Stimulated activated CD4-positive, alpha-beta T cell treated with anti-CD3 and anti-CD28 coated beads, Interleukin-1b, Interleukin-23, amount 100 ng/mL, for 4 hours (primary cell): ENCODE data around the gene LMX1A.

Experiments used
- DNase-seq, 2 donors: peaks; one replicate each; pipeline ENCODE4 v3.0.0-alpha.2; 2020; ENCODE audit warnings: low read depth in 2 of 2

The LMX1A gene

DNA sequence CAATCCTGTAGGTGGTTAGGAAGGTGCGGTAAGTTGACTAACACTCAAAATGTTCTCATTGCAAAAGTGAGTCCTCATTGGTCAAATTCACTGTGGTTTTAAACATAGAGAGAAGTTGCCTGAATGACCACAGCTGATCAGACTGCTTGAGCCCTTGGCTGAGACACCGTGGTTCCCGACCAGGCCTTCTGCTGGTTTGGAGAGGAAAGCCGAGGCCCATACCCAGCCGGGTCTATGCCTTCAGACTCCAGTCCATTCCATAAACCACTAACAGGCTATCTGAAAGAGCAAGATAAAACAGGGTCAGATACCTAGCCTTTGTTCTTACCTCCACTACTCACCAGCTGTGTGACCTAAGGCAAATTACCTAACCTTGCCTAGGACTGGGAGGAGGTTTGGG lies 133.9 kb downstream of the LMX1A start:
- DNase-seq: no peak

- no peak for DNase-seq
These were observed 137.8 kb downstream of the LMX1A start for GRCh38 chr1:165218731-165219130.

DNA sequence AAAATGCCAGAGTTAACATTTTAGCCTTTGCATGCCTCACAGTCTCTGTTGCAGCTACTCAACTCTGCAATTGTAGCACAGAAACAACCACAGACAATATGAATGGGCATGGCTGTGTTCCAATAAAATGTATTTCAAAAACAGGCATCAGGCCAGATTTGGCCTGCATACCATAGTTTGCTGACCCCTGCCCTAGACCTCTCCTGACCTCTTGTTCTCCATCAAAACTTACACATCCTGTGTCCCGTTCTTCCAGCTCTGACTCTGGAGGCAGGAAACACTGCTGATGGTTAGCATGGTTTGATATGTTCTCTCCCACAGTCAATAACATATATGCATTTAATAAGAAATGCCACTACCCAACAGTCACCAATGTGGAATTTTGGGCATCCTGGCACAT lies 138.6 kb downstream of the LMX1A start:
- no peak for DNase-seq

GRCh38 chr1:165216254-165216653 lies 140.3 kb downstream of the LMX1A start:
- no peak for DNase-seq

- no peak for DNase-seq
These were observed 140.8 kb downstream of the LMX1A start for GRCh38 chr1:165215676-165216075.

DNA sequence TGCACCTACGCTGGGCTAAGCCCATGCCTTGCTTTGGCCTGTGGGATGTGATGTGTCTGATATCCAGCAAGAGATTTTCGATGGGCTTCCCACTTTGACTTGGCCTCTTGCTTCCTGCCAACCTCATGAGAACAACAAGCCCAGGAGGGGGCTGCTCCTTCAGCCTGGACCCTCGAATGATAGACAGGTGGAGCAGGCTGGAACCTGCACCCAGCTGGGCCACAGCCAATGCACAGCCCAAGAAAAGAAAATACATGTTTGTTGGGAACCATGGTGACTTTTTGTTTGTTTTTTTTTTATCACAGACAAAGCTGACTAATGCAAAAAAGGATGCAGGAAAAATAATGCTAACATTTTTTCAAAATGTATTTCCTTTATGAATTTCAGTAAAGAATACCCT lies 144.3 kb downstream of the LMX1A start:
- no peak for DNase-seq

GRCh38 chr1:165207853-165208515 lies 148.5 kb downstream of the LMX1A start:
- DNase-seq: no peak

DNA sequence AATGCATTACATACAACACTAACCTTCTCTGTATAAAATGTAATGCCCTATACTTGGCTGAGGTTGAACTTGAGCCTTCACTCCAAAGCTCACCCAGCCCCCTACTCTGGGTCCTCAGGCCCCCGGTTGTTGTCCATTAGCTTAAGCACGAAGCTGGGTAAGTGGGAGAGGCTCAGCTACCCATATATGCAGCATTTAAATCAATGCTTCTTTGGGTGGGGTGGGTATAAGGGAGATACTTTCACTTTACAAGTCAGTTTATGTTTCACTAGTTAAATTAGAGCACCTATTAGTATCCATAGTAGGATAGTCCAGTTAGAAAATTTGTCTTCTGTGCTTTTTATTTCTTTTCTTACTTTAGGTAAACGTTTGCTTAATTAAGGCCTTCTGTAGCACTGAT lies 151.4 kb downstream of the LMX1A start:
- DNase-seq: no peak

- no peak for DNase-seq
These were observed 152.0 kb downstream of the LMX1A start for GRCh38 chr1:165204548-165204947.

- no peak for DNase-seq
These were observed 165.4 kb downstream of the LMX1A start for GRCh38 chr1:165191087-165191486.

- DNase-seq: no peak
These were observed 166.6 kb downstream of the LMX1A start for GRCh38 chr1:165189913-165190312.

- no peak for DNase-seq
These were observed 167.5 kb downstream of the LMX1A start for GRCh38 chr1:165189011-165189410.

- no peak for DNase-seq
These were observed 169.2 kb downstream of the LMX1A start for GRCh38 chr1:165187031-165188009.

DNA sequence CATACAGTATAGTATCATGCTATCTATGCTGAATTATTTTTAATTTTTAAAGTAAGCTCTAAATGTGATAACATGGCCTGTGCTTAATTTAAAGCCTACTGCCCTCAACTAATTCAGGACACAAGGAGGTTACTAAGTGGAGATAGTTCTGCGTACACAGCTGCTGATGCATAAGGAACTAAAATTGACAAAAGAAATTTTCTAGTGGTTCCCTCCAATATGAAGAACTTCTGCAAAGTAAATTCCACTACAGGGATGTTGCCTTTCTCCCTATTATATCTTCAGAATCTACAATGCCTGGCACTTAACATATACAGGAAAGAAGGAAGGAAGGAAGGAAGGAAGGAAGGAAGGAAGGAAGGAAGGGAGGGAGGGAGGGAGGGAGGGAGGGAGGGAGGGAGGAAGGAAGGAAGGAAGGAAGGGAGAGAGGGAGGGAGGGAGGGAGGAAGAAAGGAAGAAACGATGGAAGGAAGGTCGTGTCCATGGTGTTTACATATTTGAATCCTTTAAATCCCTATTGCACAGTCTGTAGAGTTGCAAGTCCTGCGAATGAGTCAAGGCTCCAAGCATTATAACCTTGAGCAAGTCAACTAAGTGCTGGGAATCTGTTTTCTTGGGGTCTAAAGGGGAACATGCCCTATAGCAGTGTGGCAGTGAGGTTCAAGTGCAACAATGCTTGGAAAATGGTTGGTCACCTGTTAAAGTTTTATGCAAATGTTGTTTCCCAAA lies 171.2 kb downstream of the LMX1A start:
- no peak for DNase-seq

DNA sequence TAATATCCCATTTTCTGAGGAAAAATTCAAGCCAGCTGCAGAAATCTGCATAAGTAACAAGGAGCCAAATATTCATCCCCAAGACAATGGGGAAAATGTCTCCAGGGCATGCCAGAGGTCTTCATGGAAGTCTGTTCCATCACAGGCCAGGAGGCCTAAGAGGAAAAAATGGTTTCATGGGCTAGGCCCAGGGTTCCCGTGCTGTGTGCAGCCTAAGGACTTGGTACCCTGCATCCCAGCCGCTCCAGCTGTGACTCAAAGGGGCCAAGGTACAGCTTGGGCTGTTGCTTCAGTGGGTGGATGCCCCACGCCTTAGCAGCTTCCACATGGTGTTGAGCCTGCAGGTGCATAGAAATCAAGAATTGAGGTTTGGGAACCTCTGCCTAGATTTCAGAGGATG lies 173.5 kb downstream of the LMX1A start:
- no peak for DNase-seq

- DNase-seq: no peak
These were observed 177.2 kb downstream of the LMX1A start for GRCh38 chr1:165179306-165179705.

- no peak for DNase-seq
These were observed 182.0 kb downstream of the LMX1A start for GRCh38 chr1:165174491-165174890.

DNA sequence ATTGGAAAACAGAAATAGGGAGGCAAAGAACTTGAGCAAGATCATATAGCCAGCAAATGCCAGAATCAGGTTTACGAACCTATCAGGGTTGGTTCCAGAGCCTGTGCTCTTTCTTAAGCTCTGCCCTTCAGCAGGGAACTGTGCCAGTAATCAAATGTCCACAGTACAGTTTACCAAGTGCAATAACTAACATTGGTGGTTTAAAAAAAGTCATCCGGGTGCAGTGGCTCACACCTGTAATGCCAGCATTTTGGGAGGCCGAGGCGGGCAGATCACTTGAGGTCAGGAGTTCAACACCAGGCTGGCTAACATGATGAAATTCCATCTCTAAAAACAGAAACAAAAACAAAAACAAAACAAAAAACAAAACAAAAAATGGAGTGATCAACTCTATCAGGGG lies 182.7 kb downstream of the LMX1A start:
- no peak for DNase-seq

DNA sequence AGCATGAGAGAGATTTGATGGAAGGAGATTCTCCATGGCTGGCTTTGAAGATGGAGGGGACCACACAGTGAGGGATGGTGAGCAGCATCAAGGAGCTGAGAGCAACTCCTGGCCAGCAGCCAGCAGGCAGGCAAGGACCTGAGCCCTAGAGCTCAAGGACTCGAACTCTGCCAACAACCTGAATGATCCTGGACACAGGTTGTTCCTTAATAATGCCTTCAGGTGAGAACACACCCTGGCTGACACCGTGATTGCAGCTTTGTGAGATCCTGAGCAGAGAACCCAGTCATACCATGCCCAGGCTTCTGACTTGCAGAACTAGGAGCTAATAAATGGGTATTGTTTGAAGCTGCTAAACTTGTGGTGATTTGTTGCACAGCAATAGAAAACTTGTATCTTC lies 183.1 kb downstream of the LMX1A start:
- no peak for DNase-seq

GRCh38 chr1:165172666-165173065 lies 183.8 kb downstream of the LMX1A start:
- DNase-seq: no peak

DNA sequence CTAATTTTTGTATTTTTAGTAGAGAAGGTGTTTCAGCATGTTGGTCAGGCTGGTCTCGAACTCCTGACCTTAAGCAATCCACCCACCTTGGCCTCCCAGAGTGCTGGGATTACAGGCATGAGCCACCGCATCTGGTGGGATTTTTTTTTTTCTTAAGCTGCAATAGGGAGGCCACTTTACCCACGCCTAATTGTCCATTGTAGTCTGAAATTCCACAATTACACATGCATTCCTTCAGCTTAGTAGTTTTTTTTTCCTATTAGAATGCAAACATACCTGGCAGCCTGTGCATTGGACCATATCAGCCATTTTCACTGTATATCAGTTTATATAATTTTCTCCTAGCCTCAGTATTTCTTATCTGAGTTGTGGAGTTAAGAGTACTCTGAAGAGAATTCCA lies 186.8 kb downstream of the LMX1A start:
- DNase-seq: no peak

GRCh38 chr1:165169028-165169427 lies 187.5 kb downstream of the LMX1A start:
- no peak for DNase-seq
